Pancreas (tissue), 10 donors: ENCODE measurements around the gene DNAAF5. TPM values are rescaled to one million over a fixed set of nuclear protein-coding genes. Genes with fewer than 3 reads are reported as not detected.

Experiments
- ATAC-seq, 4 donors: fragments of 200-7000 bp; cut with Tn5 transposase; one replicate each; pipeline versions ENCODE4 v1.8.0 to v1.9.1; 2020; ENCODE audit warnings: mild to moderate bottlenecking in 4 of 4, moderate library complexity in 4 of 4
- DNase-seq, 6 donors: peaks; one replicate each; pipeline ENCODE4 v3.0.0-alpha.2; 2020
- FAIRE-seq: peaks from 2 replicates; lab custom pipeline; 2012; peaks lifted over from hg19 to GRCh38; lab: Jason Lieb, UNC
- H3K27ac ChIP-seq, 4 donors: fragments of 200-600 bp; sonication (generic); 1 replicate in 3 of 4; 2 replicates in 1 of 4; pipeline versions ENCODE4 v1.5.0 to v1.8.0; 2020
- H3K27me3 ChIP-seq, 4 donors: fragments of 200-600 bp; one replicate each; pipeline ENCODE4 v1.8.0; 2021
- H3K36me3 ChIP-seq, 3 donors: fragments of 200-600 bp; sonication (generic) in 1 of 3; one replicate each; pipeline versions ENCODE4 v1.5.0 to v1.8.0; 2020 to 2021
- H3K4me1 ChIP-seq, 3 donors: fragments of 200-600 bp; one replicate each; pipeline ENCODE4 v1.8.0; 2021
- H3K4me3 ChIP-seq, 4 donors: fragments of 200-600 bp; sonication (generic) in 2 of 4; one replicate each; pipeline versions ENCODE4 v1.5.0 to v1.8.0; 2020 to 2021
- H3K9me3 ChIP-seq, 4 donors: fragments of 200-600 bp; one replicate each; pipeline ENCODE4 v1.8.0; 2021
- WGBS, 2 donors: extraction: QIAGEN DNeasy Blood & Tissue Kit; methylation state at CpG; one replicate each; pipeline ENCODE4 v1.1.7; 2013; 5-methylcytosine and 5-hydroxymethylcytosine counted together
- intact Hi-C, 3 donors: fragments of 100-400 bp; cut with DNase I; formaldehyde crosslinking; loops; one replicate each; pipeline versions ENCODE4 v1.11.1 to v1.14.2; 2022
- polyA plus RNA-seq, 2 donors: library from polyadenylated mRNA; stranded (reverse); fragments of 200-250 nt; gene quantifications; one replicate each; pipeline ENCODE4 v1.2.3, GENCODE V29; 2013
- total RNA-seq, 6 donors: library from RNA; stranded (reverse); fragmentation: NEBNext Ultra II Directional in 4 of 6; extraction: Animal tissue kit (Norgen Biotek cat#: 25700) in 4 of 6; gene quantifications; one replicate each; pipeline versions ENCODE4 v1.2.1 to v1.2.4, GENCODE V29; 2021 to 2023
- TF ChIP-seq, protein P1 (sequence below), 4 donors: fragments of 200-600 bp; sonication (generic) in 3 of 4; IDR thresholded peaks; one replicate each; pipeline versions ENCODE4 v1.5.0 to v1.8.0; 2021; ENCODE audit warnings: antibody characterized with exemption in 4 of 4
- donor health status: healthy with polysubstance abuse.
- donor health status: DM: no; HTN: no; CAD: no; lungs with moderate emphysema.
- donor health status: DM: no; HTN: no; CAD: no.
- donor health status: control.
- donor health status: control.
- donor health status: Bipolar disorder and iron deficiency.
- donor health status: DM: yes; HTN: yes; CAD: no.
- donor health status: DM: no; HTN: no; CAD: no.
- donor health status: DM: no; HTN: no; CAD: no.
- donor health status: DM: yes; HTN: yes; CAD: no.

DNAAF5 gene
- total and polyA plus RNA-seq, 8 donors = 7.7 to 16.6 (median 11.8) TPM

DNA sequence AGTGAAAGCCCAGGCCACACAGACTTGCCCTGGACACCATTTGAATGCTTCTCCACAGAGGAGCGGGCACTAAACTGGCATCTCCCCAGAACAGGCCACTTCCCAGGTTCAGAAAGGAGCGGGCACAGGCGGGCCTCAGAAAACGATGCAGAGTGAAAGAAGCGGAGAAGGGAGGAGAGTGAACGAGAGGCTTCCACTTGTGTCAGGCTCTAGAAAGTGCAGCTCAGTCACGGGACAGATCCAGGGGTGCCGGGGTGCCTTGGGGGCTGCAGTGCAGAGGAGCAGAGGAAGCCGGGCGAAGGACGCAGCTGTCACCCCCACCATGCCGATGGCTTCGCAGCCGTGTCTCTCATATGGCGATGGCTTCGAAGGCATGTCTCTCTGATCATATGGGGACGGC is 26.7 kb downstream of the DNAAF5 start:
- Histone ChIP-seq H3K4me3 (no peak overlapping the region), H3K27ac (no peak overlapping the region), H3K27me3 (no peaks in the 10 kb centered on the region), H3K36me3 (peaks cover 3 to 33% (median 22%) of the 10 kb centered on the region in 3 donors), H3K4me1 (peaks cover 0 to 6% (median 0%) of the 10 kb centered on the region in 3 donors), H3K9me3 (no peaks in the 10 kb centered on the region)
- TF ChIP-seq, protein P1, sequence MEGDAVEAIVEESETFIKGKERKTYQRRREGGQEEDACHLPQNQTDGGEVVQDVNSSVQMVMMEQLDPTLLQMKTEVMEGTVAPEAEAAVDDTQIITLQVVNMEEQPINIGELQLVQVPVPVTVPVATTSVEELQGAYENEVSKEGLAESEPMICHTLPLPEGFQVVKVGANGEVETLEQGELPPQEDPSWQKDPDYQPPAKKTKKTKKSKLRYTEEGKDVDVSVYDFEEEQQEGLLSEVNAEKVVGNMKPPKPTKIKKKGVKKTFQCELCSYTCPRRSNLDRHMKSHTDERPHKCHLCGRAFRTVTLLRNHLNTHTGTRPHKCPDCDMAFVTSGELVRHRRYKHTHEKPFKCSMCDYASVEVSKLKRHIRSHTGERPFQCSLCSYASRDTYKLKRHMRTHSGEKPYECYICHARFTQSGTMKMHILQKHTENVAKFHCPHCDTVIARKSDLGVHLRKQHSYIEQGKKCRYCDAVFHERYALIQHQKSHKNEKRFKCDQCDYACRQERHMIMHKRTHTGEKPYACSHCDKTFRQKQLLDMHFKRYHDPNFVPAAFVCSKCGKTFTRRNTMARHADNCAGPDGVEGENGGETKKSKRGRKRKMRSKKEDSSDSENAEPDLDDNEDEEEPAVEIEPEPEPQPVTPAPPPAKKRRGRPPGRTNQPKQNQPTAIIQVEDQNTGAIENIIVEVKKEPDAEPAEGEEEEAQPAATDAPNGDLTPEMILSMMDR (IDR thresholded peaks at IDR 0.05) = no peak
- no peak for ATAC-seq
- intact Hi-C loops = no loop called here
- WGBS, 2 donors = 97 to 99% methylated on average over 17 of the region's 17 CpGs
- no peak for FAIRE-seq
- peak in 3 of 6 donors; percentile 9 to 42 (median 34) for DNase-seq

DNA sequence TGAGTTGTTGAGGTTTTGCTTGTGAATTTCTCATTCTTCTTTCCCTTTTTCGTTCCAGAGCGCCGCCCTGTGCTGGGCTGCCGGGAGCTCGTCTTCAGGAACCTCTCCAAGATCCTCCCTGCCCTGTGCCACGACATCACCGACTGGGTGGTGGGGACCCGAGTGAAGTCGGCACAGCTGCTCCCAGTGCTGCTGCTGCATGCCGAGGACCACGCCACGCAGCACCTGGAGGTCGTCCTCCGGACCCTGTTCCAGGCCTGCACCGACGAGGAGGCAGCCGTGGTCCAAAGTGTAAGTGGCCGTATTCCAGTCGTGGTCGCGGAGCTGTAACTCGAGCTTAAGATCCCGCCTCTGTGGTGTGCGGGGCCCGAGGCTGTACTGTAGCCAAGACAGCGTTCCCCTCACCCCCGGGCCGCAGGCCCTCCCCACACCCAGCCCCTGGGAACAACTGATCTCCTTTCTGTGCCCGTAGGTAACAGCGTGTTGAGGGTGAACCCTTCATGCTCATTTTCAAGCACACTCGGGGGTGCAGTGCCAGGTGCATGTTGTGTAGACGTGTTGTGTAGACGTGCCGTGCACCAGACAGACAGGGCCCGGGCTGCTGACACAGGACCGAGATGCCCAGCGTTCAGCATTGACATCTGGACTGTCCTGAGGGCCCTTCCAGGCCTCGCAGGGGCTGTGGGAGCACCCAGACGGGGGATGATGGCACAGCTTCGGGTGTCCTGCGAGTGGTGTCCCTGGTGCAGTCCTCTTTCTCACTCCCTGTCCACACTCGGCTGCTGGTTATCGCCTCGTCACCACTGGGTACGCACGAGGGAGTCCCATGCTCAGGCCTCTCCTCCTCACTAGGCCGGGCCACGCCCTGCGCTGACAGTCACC is 28.3 kb downstream of the DNAAF5 start:
- 94 to 95% methylated on average over 49 of the region's 49 CpGs for WGBS, 2 donors
- no peaks in the 10 kb centered on the region for H3K27me3 ChIP-seq
- DNase-seq (peak in 3 of 6 donors; percentile 18 to 71 (median 48)), ATAC-seq (no peak), FAIRE-seq (no peak)
- H3K9me3 ChIP-seq = no peaks in the 10 kb centered on the region
- H3K27ac ChIP-seq = no peak overlapping the region
- H3K36me3 ChIP-seq = peaks cover 3 to 39% (median 22%) of the 10 kb centered on the region in 3 donors
- H3K4me3 ChIP-seq = no peak overlapping the region
- no peaks in the 10 kb centered on the region for H3K4me1 ChIP-seq
- TF ChIP-seq, protein P1 (IDR thresholded peaks at IDR 0.05) = no peak
- intact Hi-C loops = no loop called here

DNA sequence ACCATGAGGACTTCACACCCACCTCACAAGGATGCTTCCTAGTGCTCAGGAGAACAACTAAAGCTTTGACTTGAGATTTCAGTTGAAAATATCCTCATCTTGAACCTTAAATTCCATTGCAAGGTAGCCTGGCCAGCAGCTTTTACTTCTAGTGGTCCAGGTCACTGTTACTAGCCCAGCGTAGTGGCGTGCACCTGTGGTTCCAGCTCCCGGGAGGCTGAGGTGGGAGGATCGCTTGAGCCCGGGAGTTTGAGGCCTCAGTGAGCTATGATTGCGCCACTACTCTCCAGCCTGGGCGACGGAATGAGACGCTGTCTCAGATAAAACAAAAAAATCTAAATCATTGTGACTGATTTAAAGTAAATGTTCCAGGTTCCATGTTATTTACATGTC is 28.9 kb downstream of the DNAAF5 start:
- intact Hi-C loops = no loop called here
- peaks cover 3 to 39% (median 22%) of the 10 kb centered on the region in 3 donors for H3K36me3 ChIP-seq
- FAIRE-seq (no peak), ATAC-seq (no peak), DNase-seq (peak in 1 of 6 donors; percentile 19)
- H3K4me1 ChIP-seq = no peaks in the 10 kb centered on the region
- H3K9me3 ChIP-seq = no peaks in the 10 kb centered on the region
- H3K4me3 ChIP-seq = no peak overlapping the region
- TF ChIP-seq, protein P1 (IDR thresholded peaks at IDR 0.05) = no peak
- H3K27ac ChIP-seq = no peak overlapping the region
- WGBS, 2 donors = 85 to 93% methylated on average over 9 of the region's 9 CpGs
- no peaks in the 10 kb centered on the region for H3K27me3 ChIP-seq

DNA sequence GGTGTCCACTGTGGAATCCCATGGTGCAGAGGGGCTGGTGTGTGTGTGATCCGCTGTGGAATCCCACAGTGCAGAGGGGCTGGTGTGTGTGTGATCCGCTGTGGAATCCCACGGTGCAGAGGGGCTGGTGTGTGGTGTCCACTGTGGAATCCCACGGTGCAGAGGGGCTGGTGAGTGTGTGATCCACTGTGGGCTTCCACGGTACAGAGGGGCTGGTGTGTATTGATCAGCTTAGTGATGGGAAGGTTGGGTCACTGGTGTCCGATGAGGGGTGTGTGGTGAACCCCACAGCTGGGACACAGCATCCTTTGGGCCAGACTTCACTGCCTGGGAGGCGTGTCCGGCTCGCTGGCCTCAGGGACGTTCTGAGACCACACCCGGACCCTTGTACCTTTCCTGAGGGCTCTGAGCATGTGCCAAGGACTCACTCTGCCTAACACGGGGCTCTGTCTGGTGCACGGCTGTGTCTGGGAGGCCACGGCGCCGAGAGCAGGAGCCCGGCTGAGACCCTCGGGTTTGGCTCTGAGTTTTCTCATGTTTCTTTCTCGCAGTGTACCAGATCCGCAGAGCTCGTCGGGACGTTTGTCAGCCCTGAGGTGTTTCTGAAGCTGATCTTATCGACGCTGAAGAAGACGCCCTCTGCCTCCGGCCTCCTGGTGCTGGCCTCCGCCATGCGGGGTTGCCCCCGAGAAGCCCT is 29.9 kb downstream of the DNAAF5 start:
- Histone ChIP-seq H3K4me3 (no peak overlapping the region), H3K36me3 (peaks cover 3 to 39% (median 22%) of the 10 kb centered on the region in 3 donors), H3K27me3 (no peaks in the 10 kb centered on the region), H3K27ac (no peak overlapping the region), H3K4me1 (no peaks in the 10 kb centered on the region), H3K9me3 (no peaks in the 10 kb centered on the region)
- TF ChIP-seq, protein P1 (IDR thresholded peaks at IDR 0.05) = no peak
- intact Hi-C loops = no loop called here
- DNase-seq (peak in 2 of 6 donors; percentile 9 to 28), FAIRE-seq (no peak), ATAC-seq (no peak)
- WGBS, 2 donors = 95% methylated on average over 30 of the region's 30 CpGs
